OCI-LY1 (cell line): ENCODE results near the gene ZNF593.

ENCODE experiments used
- EZH2 ChIP-seq: fragments of 200-600 bp; sonication (generic), shearing (Covaris generic); IDR thresholded peaks from 2 replicates; pipeline ENCODE4 v1.8.0; 2017; ENCODE audit warnings: borderline replicate concordance, mixed run types, mild to moderate bottlenecking, antibody characterized with exemption, low read length, moderate library complexity, mixed read lengths
- TF ChIP-seq, protein P1 (sequence below): fragments of 200-600 bp; sonication (generic), shearing (Covaris generic); IDR thresholded peaks from 2 replicates; pipeline ENCODE4 v1.5.1; 2017; ENCODE audit warnings: mild to moderate bottlenecking, antibody characterized with exemption, low read length, moderate library complexity, mixed read lengths

DNA sequence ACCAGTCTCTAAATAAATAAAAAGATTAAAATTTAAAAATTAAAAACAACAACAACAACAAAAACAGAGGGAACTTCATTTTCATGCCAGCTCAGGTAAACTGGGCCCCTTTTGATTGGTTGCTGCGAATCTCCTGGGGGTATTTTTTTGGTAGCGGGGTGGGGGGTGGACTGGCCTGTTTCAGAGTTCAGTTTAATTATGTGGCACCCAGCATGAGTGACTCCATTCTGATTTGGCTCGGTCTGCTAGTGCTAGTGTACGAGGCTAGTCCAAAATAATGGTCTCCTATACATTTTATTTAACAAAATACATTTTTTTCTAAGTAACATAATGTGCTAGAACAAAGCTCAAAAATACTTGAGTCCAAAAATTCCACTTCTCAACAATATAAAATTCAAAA is 39.9 kb upstream of the ZNF593 start:
- TF ChIP-seq EZH2 = no peak
- TF ChIP-seq, protein P1, sequence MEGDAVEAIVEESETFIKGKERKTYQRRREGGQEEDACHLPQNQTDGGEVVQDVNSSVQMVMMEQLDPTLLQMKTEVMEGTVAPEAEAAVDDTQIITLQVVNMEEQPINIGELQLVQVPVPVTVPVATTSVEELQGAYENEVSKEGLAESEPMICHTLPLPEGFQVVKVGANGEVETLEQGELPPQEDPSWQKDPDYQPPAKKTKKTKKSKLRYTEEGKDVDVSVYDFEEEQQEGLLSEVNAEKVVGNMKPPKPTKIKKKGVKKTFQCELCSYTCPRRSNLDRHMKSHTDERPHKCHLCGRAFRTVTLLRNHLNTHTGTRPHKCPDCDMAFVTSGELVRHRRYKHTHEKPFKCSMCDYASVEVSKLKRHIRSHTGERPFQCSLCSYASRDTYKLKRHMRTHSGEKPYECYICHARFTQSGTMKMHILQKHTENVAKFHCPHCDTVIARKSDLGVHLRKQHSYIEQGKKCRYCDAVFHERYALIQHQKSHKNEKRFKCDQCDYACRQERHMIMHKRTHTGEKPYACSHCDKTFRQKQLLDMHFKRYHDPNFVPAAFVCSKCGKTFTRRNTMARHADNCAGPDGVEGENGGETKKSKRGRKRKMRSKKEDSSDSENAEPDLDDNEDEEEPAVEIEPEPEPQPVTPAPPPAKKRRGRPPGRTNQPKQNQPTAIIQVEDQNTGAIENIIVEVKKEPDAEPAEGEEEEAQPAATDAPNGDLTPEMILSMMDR = no peak
